HepG2 (cell line): ENCODE data around the gene HNRNPA1.

Experiments used
- CENPBD1 ChIP-seq: sonication (generic); formaldehyde crosslinking; IDR thresholded peaks from 2 replicates; pipeline ENCODE4 v1.8.0; 2022; ENCODE audit warnings: missing genetic modification reagents, low read depth, mild to moderate bottlenecking, borderline replicate concordance
- CTCF ChIP-seq: sonication (generic); formaldehyde crosslinking; IDR thresholded peaks from 2 replicates; pipeline ENCODE4 v1.5.0; 2020; ENCODE audit warnings: mild to moderate bottlenecking, missing genetic modification reagents, moderate library complexity
- DNMT3B ChIP-seq: conservative IDR thresholded peaks from 2 replicates; pipeline ENCODE4 v1.6.1; 2016; ENCODE audit warnings: missing biosample characterization, control low read depth
- ETV5 ChIP-seq: IDR thresholded peaks from 2 replicates; pipeline ENCODE4 v1.6.1; 2018; ENCODE audit warnings: missing biosample characterization, missing genetic modification reagents, inconsistent platforms, borderline replicate concordance
- EZH2 ChIP-seq: conservative IDR thresholded peaks from 2 replicates; pipeline ENCODE4 v1.6.1; 2012; ENCODE audit warnings: mild to moderate bottlenecking, low read depth, low read length, moderate library complexity
- MAFK ChIP-seq, 2 experiments: IDR thresholded peaks in 1 of 2; conservative IDR thresholded peaks in 1 of 2; 2 replicates each; pipeline ENCODE4 v1.6.1; 2011; ENCODE audit warnings: improper control_type of control experiment in 2 of 2, low read length in 2 of 2
- MLLT10 ChIP-seq: sonication (generic); formaldehyde crosslinking; IDR thresholded peaks from 2 replicates; pipeline ENCODE4 v1.4.0; 2020; ENCODE audit warnings: missing genetic modification reagents
- POLR2AphosphoS5 ChIP-seq: IDR thresholded peaks from 2 replicates; pipeline ENCODE4 v1.6.1; 2012; ENCODE audit warnings: low read depth, low read length
- SP2 ChIP-seq: sonication (generic); formaldehyde crosslinking; IDR thresholded peaks from 2 replicates; pipeline ENCODE4 v1.5.1; 2020; ENCODE audit warnings: mild to moderate bottlenecking, missing genetic modification reagents
- TCF7L2 ChIP-seq: IDR thresholded peaks from 2 replicates; pipeline ENCODE4 v1.6.1; 2011; ENCODE audit warnings: mild to moderate bottlenecking, low read depth, low read length, moderate library complexity
- ZNF224 ChIP-seq: sonication (generic); formaldehyde crosslinking; IDR thresholded peaks from 2 replicates; pipeline ENCODE4 v1.5.0; 2020; ENCODE audit warnings: mild to moderate bottlenecking, missing genetic modification reagents
- ZNF333 ChIP-seq: sonication (generic); formaldehyde crosslinking; IDR thresholded peaks from 2 replicates; pipeline ENCODE4 v1.4.0; 2020; ENCODE audit warnings: mild to moderate bottlenecking, missing genetic modification reagents, borderline replicate concordance
- ZNF776 ChIP-seq: sonication (generic); formaldehyde crosslinking; IDR thresholded peaks from 2 replicates; pipeline ENCODE4 v1.4.0; 2020; ENCODE audit warnings: mild to moderate bottlenecking, missing genetic modification reagents
- TF ChIP-seq, protein P1 (sequence below): sonication (generic); formaldehyde crosslinking; IDR thresholded peaks from 2 replicates; pipeline ENCODE4 v1.8.1; 2022; ENCODE audit warnings: low read depth, mild to moderate bottlenecking, missing genetic modification reagents

GRCh38 chr12:54246011-54246641, 34.4 kb upstream of the HNRNPA1 start:
- no peak for TF ChIP-seq MAFK (conservative IDR thresholded peaks at IDR 0.05 in 1 of 2, IDR thresholded peaks at IDR 0.05 in 1 of 2; ENCODE audit: low read length in 2 of 2)
- no peak for TF ChIP-seq ZNF224
- TF ChIP-seq EZH2: no peak
- TF ChIP-seq, protein P1, sequence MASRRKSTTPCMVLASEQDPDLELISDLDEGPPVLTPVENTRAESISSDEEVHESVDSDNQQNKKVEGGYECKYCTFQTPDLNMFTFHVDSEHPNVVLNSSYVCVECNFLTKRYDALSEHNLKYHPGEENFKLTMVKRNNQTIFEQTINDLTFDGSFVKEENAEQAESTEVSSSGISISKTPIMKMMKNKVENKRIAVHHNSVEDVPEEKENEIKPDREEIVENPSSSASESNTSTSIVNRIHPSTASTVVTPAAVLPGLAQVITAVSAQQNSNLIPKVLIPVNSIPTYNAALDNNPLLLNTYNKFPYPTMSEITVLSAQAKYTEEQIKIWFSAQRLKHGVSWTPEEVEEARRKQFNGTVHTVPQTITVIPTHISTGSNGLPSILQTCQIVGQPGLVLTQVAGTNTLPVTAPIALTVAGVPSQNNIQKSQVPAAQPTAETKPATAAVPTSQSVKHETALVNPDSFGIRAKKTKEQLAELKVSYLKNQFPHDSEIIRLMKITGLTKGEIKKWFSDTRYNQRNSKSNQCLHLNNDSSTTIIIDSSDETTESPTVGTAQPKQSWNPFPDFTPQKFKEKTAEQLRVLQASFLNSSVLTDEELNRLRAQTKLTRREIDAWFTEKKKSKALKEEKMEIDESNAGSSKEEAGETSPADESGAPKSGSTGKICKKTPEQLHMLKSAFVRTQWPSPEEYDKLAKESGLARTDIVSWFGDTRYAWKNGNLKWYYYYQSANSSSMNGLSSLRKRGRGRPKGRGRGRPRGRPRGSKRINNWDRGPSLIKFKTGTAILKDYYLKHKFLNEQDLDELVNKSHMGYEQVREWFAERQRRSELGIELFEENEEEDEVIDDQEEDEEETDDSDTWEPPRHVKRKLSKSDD (CRISPR knock-in tag): no peak
- TF ChIP-seq MLLT10: no peak
- TF ChIP-seq ZNF333 (CRISPR knock-in tag): no peak
- no peak for TF ChIP-seq CTCF
- no peak for TF ChIP-seq POLR2AphosphoS5
- TF ChIP-seq TCF7L2: no peak
- TF ChIP-seq ETV5 (CRISPR knock-in tag): no peak
- TF ChIP-seq SP2 (CRISPR knock-in tag): no peak
- no peak for TF ChIP-seq DNMT3B (CRISPR knock-in tag)
- TF ChIP-seq ZNF776 (CRISPR knock-in tag): no peak
- TF ChIP-seq CENPBD1 (CRISPR knock-in tag): no peak
